K562 (cell line): ENCODE data around the gene ARHGEF4. TPM values are rescaled to one million over a fixed set of nuclear protein-coding genes. Genes with fewer than 3 reads are reported as not detected.

Experiments used
- MTA2 ChIP-seq: fragments of 450-650 bp; IDR thresholded peaks from 2 replicates; pipeline ENCODE4 v1.6.1; 2016; ENCODE audit warnings: low read depth
- PHB2 ChIP-seq: fragments of 450-650 bp; IDR thresholded peaks from 2 replicates; pipeline ENCODE4 v1.6.1; 2017; ENCODE audit warnings: low read depth
- SMARCA5 ChIP-seq: fragments of 450-650 bp; IDR thresholded peaks from 2 replicates; pipeline ENCODE4 v1.6.1; 2016
- polyA plus RNA-seq, 8 experiments: library from polyadenylated mRNA; depleted of rRNA in 4 of 8; stranded (reverse) in 5 of 8; unstranded in 3 of 8; fragments of >200 nt; fragmentation: Nextera tagmentation in 2 of 8; fragmentation: Illumina TruSeq in 1 of 8; extraction: Ambion mirVana in 2 of 8; extraction: Trizol in 1 of 8; gene quantifications; 2 replicates each; pipeline versions ENCODE4 v1.2.1 to v1.2.3, GENCODE V29; 2011 to 2014; ENCODE audit warnings: inconsistent platforms in 1 of 8, missing spikeins in 1 of 8
- total RNA-seq, 7 experiments: library from RNA; depleted of rRNA in 6 of 7; stranded (reverse); fragments of >200 nt in 6 of 7; fragmentation: Illumina TruSeq in 2 of 7; extraction: Trizol in 2 of 7; gene quantifications; 2 replicates each; pipeline versions ENCODE4 v1.2.1 to v1.2.3, GENCODE V29; 2011 to 2021; ENCODE audit warnings: low replicate concordance in 1 of 7
- TF ChIP-seq, protein P1 (sequence below): fragments of 200-600 bp; sonication (generic); IDR thresholded peaks from one replicate; pipeline ENCODE4 v1.6.1; 2012; ENCODE audit warnings: mild to moderate bottlenecking, low read depth, low read length, inconsistent platforms
- TF ChIP-seq, protein P2 (sequence below): fragments of 250-450 bp; sonication (Bioruptor Pico); IDR thresholded peaks from 2 replicates; pipeline ENCODE4 v1.8.0; 2022; ENCODE audit warnings: moderate library complexity, mild to moderate bottlenecking, inconsistent platforms
- TF ChIP-seq, protein P3 (sequence below): sonication (generic); formaldehyde crosslinking; IDR thresholded peaks from 2 replicates; pipeline ENCODE4 v1.8.0; 2022; ENCODE audit warnings: mild to moderate bottlenecking, missing genetic modification reagents, borderline replicate concordance

Gene ARHGEF4
- total and polyA plus RNA-seq, 9 of the 15 experiments (the other 6 are each of a cell fraction or from before 2014, with no cell fraction given) = not detected

DNA sequence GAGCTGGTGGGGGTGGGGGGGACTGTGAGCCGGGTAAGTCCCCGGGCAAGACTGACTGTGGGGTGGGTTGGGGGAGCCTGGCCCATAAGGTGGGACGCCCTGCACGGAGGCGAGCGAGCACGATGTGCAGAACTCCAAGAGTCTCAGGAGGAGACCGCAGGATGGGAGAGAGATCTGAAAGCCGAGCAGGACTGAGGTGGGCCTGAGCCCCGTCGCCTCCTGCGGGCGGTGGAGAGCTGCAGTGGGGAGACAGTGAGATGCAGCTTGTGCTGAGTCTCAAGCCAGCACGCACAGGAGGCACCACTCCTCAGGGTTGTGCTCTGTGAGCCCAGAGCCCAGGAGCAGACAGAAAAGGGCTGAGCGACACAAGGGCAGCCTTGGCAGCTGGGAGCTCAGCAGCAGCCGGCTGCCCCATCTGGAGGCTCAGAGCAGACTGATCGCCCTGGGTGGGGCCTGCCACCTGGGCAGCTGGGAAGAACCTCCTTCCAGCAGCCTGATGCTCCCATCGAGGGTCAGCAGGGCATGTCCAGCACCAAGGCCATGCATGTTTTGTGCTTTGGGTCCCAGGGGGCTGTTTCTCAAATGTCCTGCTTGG is 15.9 kb downstream of the ARHGEF4 start (continued):
- TF ChIP-seq, protein P1, sequence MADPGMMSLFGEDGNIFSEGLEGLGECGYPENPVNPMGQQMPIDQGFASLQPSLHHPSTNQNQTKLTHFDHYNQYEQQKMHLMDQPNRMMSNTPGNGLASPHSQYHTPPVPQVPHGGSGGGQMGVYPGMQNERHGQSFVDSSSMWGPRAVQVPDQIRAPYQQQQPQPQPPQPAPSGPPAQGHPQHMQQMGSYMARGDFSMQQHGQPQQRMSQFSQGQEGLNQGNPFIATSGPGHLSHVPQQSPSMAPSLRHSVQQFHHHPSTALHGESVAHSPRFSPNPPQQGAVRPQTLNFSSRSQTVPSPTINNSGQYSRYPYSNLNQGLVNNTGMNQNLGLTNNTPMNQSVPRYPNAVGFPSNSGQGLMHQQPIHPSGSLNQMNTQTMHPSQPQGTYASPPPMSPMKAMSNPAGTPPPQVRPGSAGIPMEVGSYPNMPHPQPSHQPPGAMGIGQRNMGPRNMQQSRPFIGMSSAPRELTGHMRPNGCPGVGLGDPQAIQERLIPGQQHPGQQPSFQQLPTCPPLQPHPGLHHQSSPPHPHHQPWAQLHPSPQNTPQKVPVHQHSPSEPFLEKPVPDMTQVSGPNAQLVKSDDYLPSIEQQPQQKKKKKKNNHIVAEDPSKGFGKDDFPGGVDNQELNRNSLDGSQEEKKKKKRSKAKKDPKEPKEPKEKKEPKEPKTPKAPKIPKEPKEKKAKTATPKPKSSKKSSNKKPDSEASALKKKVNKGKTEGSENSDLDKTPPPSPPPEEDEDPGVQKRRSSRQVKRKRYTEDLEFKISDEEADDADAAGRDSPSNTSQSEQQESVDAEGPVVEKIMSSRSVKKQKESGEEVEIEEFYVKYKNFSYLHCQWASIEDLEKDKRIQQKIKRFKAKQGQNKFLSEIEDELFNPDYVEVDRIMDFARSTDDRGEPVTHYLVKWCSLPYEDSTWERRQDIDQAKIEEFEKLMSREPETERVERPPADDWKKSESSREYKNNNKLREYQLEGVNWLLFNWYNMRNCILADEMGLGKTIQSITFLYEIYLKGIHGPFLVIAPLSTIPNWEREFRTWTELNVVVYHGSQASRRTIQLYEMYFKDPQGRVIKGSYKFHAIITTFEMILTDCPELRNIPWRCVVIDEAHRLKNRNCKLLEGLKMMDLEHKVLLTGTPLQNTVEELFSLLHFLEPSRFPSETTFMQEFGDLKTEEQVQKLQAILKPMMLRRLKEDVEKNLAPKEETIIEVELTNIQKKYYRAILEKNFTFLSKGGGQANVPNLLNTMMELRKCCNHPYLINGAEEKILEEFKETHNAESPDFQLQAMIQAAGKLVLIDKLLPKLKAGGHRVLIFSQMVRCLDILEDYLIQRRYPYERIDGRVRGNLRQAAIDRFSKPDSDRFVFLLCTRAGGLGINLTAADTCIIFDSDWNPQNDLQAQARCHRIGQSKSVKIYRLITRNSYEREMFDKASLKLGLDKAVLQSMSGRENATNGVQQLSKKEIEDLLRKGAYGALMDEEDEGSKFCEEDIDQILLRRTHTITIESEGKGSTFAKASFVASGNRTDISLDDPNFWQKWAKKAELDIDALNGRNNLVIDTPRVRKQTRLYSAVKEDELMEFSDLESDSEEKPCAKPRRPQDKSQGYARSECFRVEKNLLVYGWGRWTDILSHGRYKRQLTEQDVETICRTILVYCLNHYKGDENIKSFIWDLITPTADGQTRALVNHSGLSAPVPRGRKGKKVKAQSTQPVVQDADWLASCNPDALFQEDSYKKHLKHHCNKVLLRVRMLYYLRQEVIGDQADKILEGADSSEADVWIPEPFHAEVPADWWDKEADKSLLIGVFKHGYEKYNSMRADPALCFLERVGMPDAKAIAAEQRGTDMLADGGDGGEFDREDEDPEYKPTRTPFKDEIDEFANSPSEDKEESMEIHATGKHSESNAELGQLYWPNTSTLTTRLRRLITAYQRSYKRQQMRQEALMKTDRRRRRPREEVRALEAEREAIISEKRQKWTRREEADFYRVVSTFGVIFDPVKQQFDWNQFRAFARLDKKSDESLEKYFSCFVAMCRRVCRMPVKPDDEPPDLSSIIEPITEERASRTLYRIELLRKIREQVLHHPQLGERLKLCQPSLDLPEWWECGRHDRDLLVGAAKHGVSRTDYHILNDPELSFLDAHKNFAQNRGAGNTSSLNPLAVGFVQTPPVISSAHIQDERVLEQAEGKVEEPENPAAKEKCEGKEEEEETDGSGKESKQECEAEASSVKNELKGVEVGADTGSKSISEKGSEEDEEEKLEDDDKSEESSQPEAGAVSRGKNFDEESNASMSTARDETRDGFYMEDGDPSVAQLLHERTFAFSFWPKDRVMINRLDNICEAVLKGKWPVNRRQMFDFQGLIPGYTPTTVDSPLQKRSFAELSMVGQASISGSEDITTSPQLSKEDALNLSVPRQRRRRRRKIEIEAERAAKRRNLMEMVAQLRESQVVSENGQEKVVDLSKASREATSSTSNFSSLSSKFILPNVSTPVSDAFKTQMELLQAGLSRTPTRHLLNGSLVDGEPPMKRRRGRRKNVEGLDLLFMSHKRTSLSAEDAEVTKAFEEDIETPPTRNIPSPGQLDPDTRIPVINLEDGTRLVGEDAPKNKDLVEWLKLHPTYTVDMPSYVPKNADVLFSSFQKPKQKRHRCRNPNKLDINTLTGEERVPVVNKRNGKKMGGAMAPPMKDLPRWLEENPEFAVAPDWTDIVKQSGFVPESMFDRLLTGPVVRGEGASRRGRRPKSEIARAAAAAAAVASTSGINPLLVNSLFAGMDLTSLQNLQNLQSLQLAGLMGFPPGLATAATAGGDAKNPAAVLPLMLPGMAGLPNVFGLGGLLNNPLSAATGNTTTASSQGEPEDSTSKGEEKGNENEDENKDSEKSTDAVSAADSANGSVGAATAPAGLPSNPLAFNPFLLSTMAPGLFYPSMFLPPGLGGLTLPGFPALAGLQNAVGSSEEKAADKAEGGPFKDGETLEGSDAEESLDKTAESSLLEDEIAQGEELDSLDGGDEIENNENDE = no peak
- TF ChIP-seq MTA2 = no peak
- TF ChIP-seq, protein P2, sequence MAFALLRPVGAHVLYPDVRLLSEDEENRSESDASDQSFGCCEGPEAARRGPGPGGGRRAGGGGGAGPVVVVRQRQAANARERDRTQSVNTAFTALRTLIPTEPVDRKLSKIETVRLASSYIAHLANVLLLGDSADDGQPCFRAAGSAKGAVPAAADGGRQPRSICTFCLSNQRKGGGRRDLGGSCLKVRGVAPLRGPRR = no peak
- no peak for TF ChIP-seq PHB2
- TF ChIP-seq, protein P3, sequence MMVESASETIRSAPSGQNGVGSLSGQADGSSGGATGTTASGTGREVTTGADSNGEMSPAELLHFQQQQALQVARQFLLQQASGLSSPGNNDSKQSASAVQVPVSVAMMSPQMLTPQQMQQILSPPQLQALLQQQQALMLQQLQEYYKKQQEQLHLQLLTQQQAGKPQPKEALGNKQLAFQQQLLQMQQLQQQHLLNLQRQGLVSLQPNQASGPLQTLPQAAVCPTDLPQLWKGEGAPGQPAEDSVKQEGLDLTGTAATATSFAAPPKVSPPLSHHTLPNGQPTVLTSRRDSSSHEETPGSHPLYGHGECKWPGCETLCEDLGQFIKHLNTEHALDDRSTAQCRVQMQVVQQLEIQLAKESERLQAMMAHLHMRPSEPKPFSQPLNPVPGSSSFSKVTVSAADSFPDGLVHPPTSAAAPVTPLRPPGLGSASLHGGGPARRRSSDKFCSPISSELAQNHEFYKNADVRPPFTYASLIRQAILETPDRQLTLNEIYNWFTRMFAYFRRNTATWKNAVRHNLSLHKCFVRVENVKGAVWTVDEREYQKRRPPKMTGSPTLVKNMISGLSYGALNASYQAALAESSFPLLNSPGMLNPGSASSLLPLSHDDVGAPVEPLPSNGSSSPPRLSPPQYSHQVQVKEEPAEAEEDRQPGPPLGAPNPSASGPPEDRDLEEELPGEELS (CRISPR knock-in tag) = no peak
- no peak for TF ChIP-seq SMARCA5
- TF ChIP-seq, all 486 proteins: peak for 0
